HepG2 (cell line): Measurements from ENCODE around the gene DMXL1. TPM values are rescaled to one million over a fixed set of nuclear protein-coding genes. Genes with fewer than 3 reads are reported as not detected.
"Not testable (repeated sequence)": the region's sequence is repeated elsewhere in the genome, so short reads cannot be mapped to it uniquely, and the experiment has no call there.

Source experiments
- ATAC-seq: fragments of 200-7000 bp; cut with Tn5 transposase; 3 replicates; pipeline ENCODE4 v1.9.1; 2020; ENCODE audit warnings: mild to moderate bottlenecking, moderate library complexity
- BruUV-seq: library from RNA; stranded (reverse); fragments of 400-500 nt; replicated peaks from 2 replicates; lab custom pipeline; 2021; lab: Mats Ljungman, UMichigan
- CTCF ChIA-PET: fragments of 300-600 bp; formaldehyde crosslinking; extraction: SDS; loops from one replicate; lab custom pipeline; 2021; ENCODE audit warnings: low total read pairs, inconsistent platforms, low intra/inter-chr PET ratio; lab: Yijun Ruan, JAX
- POLR2A ChIA-PET: fragments of 350-600 bp; sonication (Branson Sonifier 250); formaldehyde crosslinking; loops from one replicate; lab custom pipeline; 2020; ENCODE audit warnings: antibody characterized with exemption, inconsistent platforms; lab: Yijun Ruan, JAX
- DNase-seq: peaks from one replicate; pipeline ENCODE4 v3.0.0-alpha.2; 2015; ENCODE audit warnings: low spot score
- FAIRE-seq: peaks from 3 replicates; lab custom pipeline; 2011; peaks lifted over from hg19 to GRCh38; lab: Jason Lieb, UNC
- H2AFZ ChIP-seq: one replicate; pipeline ENCODE4 v1.6.1; 2011; ENCODE audit warnings: low read length, inconsistent platforms
- H3K27ac ChIP-seq: fragments of 300-600 bp; 3 replicates; pipeline ENCODE4 v1.8.0; 2011; ENCODE audit warnings: mixed run types, mild to moderate bottlenecking, mixed read lengths, low read length, inconsistent platforms; ENCODE audit not compliant: insufficient read depth; ENCODE audit errors: extremely low read length
- H3K27me3 ChIP-seq, 2 experiments: fragments of 200-600 bp in 1 of 2; 2 replicates in 1 of 2; 3 replicates in 1 of 2; pipeline versions ENCODE4 v1.6.0 to v1.8.0; 2011; ENCODE audit warnings: low read length in 2 of 2, mild to moderate bottlenecking in 2 of 2, moderate library complexity in 2 of 2, inconsistent platforms in 1 of 2; ENCODE audit not compliant: insufficient read depth in 2 of 2, control insufficient read depth in 1 of 2
- H3K36me3 ChIP-seq, 2 experiments: fragments of 200-600 bp in 1 of 2; replicated peaks in 1 of 2; 2 replicates in 1 of 2; 3 replicates in 1 of 2; pipeline versions ENCODE4 v1.5.1 to v1.8.0; 2011; ENCODE audit warnings: low read length in 2 of 2, inconsistent platforms in 1 of 2; ENCODE audit not compliant: insufficient read depth in 2 of 2, control insufficient read depth in 1 of 2
- H3K4me1 ChIP-seq: 2 replicates; pipeline ENCODE4 v1.5.1; 2012; ENCODE audit warnings: low read length, inconsistent platforms; ENCODE audit not compliant: insufficient read depth
- H3K4me2 ChIP-seq: 2 replicates; pipeline ENCODE4 v1.6.0; 2011; ENCODE audit warnings: low read depth, low read length, inconsistent platforms
- H3K4me3 ChIP-seq, 3 experiments: fragments of 200-600 bp in 1 of 3; sonication (generic), shearing (Covaris generic) in 1 of 3; replicated peaks in 1 of 3; 2 replicates each; pipeline ENCODE4 v1.5.1; 2011 to 2016; ENCODE audit warnings: low read length in 3 of 3, inconsistent platforms in 2 of 3, low read depth in 2 of 3, mild to moderate bottlenecking in 2 of 3, control low read depth in 1 of 3, mixed read lengths in 1 of 3; ENCODE audit not compliant: insufficient read depth in 1 of 3
- H3K79me2 ChIP-seq: one replicate; pipeline ENCODE4 v1.6.1; 2011; ENCODE audit warnings: low read length, inconsistent platforms; ENCODE audit not compliant: insufficient read depth
- H3K9ac ChIP-seq: 2 replicates; pipeline ENCODE4 v1.6.0; 2011; ENCODE audit warnings: mild to moderate bottlenecking, low read depth, low read length, inconsistent platforms; ENCODE audit not compliant: insufficient read depth
- H3K9me3 ChIP-seq: 2 replicates; pipeline ENCODE4 v1.5.1; 2012; ENCODE audit warnings: mild to moderate bottlenecking, low read length
- H4K20me1 ChIP-seq: 2 replicates; pipeline ENCODE4 v1.6.0; 2011; ENCODE audit warnings: inconsistent platforms, mild to moderate bottlenecking, low read length, moderate library complexity; ENCODE audit not compliant: insufficient read depth
- ARNTL ChIP-seq: sonication (generic); formaldehyde crosslinking; IDR thresholded peaks from 2 replicates; pipeline ENCODE4 v1.4.0; 2020; ENCODE audit warnings: mild to moderate bottlenecking, missing genetic modification reagents
- RXRB ChIP-seq: IDR thresholded peaks from 2 replicates; pipeline ENCODE4 v1.6.1; 2016; ENCODE audit warnings: borderline replicate concordance, missing genetic modification reagents, missing compliant biosample characterization
- SP5 ChIP-seq: IDR thresholded peaks from 2 replicates; pipeline ENCODE4 v1.6.1; 2016; ENCODE audit warnings: low read depth, borderline replicate concordance
- THYN1 ChIP-seq: sonication (generic); formaldehyde crosslinking; IDR thresholded peaks from 2 replicates; pipeline ENCODE4 v1.8.1; 2023; ENCODE audit warnings: low read depth, mild to moderate bottlenecking, moderate library complexity, missing genetic modification reagents, borderline replicate concordance
- WGBS: methylation state at CpG from one replicate; pipeline ENCODE4 v1.1.6; 2017; ENCODE audit warnings: low lambda C conversion rate; 5-methylcytosine and 5-hydroxymethylcytosine counted together
- in situ Hi-C: cut with HindIII; loops from 2 replicates; pipeline ENCODE4 v1.10.0; 2017; ENCODE audit warnings: low pct_unique_long_range_greater_than_20kb; ENCODE audit not compliant: extremely low pct_ligation_motif_present
- intact Hi-C: fragments of 100-400 bp; cut with micrococcal nuclease; formaldehyde crosslinking; loops from one replicate; pipeline ENCODE4 v1.10.0; 2022; ENCODE audit not compliant: unreplicated experiment
- polyA plus RNA-seq, 8 experiments: library from polyadenylated mRNA; depleted of rRNA in 3 of 8; stranded (reverse) in 7 of 8; unstranded in 1 of 8; fragments of >200 nt; fragmentation: Illumina TruSeq in 4 of 8; extraction: Trizol in 4 of 8; gene quantifications; 2 replicates each; pipeline versions ENCODE4 v1.2.1 to v1.2.3, GENCODE V29; 2011 to 2016; ENCODE audit warnings: low read depth in 4 of 8, missing spikeins in 1 of 8, mixed read lengths in 1 of 8; ENCODE audit not compliant: insufficient read depth in 1 of 8
- total RNA-seq, 5 experiments: library from RNA; depleted of rRNA; stranded (reverse); fragments of >200 nt; fragmentation: Illumina TruSeq; extraction: Trizol; gene quantifications; 2 replicates each; pipeline ENCODE4 v1.2.3, GENCODE V29; 2016; ENCODE audit warnings: low read depth in 1 of 5
- TF ChIP-seq, protein P1 (sequence below): sonication (generic); formaldehyde crosslinking; IDR thresholded peaks from 2 replicates; pipeline ENCODE4 v1.5.0; 2020; ENCODE audit warnings: mild to moderate bottlenecking, missing genetic modification reagents
- TF ChIP-seq, protein P2 (sequence below): sonication (generic); formaldehyde crosslinking; IDR thresholded peaks from 2 replicates; pipeline ENCODE4 v1.5.0; 2020; ENCODE audit warnings: missing genetic modification reagents
- TF ChIP-seq, protein P3 (sequence below): sonication (generic); formaldehyde crosslinking; IDR thresholded peaks from 2 replicates; pipeline ENCODE4 v1.4.0; 2020; ENCODE audit warnings: missing genetic modification reagents

Gene DMXL1
- total and polyA plus RNA-seq, 2 of the 13 experiments (the other 11 are each of a cell fraction or from before 2014, with no cell fraction given) = 6.9 to 18.6 TPM

DNA sequence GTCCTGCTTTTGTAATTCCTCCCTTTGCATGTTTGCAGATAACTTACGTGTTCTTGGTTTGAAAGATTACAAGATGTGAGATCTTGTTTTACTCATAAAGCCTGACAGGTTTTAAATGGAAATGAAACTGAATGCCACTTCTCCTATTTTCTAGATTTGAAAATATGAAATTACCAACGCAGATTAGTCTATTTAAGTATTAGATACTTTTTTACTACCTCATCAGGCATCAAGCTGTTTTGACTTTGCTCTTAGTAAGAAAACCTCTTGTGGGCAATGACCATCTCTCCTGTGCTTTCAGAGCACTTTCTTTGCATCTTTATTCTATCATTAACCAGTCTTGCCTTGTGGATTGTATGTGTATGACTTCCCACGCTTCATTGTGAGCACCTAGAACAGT, 3.5 kb downstream of the DMXL1 start:
- FAIRE-seq = no peak
- POLR2A ChIA-PET = no interaction called here
- 98% methylated on average over 3 of the region's 3 CpGs for WGBS
- H4K20me1 ChIP-seq = no peaks in the 10 kb centered on the region
- intact Hi-C loops (loop anchor here (5.0 kb wide), 1 partner anchor 338 kb away; no protein-coding TSS in a partner anchor), in situ Hi-C loops (no loop called here)
- no peak overlapping the region for H3K27ac ChIP-seq
- H3K4me2 ChIP-seq = no peak overlapping the region
- no peak overlapping the region for H3K4me3 ChIP-seq
- TF ChIP-seq SP5 = no peak
- TF ChIP-seq RXRB = no peak
- TF ChIP-seq, protein P1, sequence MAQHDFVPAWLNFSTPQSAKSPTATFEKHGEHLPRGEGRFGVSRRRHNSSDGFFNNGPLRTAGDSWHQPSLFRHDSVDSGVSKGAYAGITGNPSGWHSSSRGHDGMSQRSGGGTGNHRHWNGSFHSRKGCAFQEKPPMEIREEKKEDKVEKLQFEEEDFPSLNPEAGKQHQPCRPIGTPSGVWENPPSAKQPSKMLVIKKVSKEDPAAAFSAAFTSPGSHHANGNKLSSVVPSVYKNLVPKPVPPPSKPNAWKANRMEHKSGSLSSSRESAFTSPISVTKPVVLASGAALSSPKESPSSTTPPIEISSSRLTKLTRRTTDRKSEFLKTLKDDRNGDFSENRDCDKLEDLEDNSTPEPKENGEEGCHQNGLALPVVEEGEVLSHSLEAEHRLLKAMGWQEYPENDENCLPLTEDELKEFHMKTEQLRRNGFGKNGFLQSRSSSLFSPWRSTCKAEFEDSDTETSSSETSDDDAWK (CRISPR knock-in tag) = no peak
- TF ChIP-seq, protein P2, sequence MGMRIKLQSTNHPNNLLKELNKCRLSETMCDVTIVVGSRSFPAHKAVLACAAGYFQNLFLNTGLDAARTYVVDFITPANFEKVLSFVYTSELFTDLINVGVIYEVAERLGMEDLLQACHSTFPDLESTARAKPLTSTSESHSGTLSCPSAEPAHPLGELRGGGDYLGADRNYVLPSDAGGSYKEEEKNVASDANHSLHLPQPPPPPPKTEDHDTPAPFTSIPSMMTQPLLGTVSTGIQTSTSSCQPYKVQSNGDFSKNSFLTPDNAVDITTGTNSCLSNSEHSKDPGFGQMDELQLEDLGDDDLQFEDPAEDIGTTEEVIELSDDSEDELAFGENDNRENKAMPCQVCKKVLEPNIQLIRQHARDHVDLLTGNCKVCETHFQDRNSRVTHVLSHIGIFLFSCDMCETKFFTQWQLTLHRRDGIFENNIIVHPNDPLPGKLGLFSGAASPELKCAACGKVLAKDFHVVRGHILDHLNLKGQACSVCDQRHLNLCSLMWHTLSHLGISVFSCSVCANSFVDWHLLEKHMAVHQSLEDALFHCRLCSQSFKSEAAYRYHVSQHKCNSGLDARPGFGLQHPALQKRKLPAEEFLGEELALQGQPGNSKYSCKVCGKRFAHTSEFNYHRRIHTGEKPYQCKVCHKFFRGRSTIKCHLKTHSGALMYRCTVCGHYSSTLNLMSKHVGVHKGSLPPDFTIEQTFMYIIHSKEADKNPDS (CRISPR knock-in tag) = no peak
- no peak for TF ChIP-seq THYN1
- TF ChIP-seq, protein P3, sequence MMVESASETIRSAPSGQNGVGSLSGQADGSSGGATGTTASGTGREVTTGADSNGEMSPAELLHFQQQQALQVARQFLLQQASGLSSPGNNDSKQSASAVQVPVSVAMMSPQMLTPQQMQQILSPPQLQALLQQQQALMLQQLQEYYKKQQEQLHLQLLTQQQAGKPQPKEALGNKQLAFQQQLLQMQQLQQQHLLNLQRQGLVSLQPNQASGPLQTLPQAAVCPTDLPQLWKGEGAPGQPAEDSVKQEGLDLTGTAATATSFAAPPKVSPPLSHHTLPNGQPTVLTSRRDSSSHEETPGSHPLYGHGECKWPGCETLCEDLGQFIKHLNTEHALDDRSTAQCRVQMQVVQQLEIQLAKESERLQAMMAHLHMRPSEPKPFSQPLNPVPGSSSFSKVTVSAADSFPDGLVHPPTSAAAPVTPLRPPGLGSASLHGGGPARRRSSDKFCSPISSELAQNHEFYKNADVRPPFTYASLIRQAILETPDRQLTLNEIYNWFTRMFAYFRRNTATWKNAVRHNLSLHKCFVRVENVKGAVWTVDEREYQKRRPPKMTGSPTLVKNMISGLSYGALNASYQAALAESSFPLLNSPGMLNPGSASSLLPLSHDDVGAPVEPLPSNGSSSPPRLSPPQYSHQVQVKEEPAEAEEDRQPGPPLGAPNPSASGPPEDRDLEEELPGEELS (CRISPR knock-in tag) = no peak
- no peak for TF ChIP-seq ARNTL
- H3K36me3 ChIP-seq = no peaks in the 10 kb centered on the region
- no peak for DNase-seq
- H2AFZ ChIP-seq = no peak overlapping the region
- no TSS peak for BruUV-seq
- no peak overlapping the region for H3K9ac ChIP-seq
- no peak for ATAC-seq
- CTCF ChIA-PET = no interaction called here
- H3K79me2 ChIP-seq = peaks cover 51% of the 10 kb centered on the region
- peaks cover 38% of the 10 kb centered on the region for H3K4me1 ChIP-seq
- no peaks in the 10 kb centered on the region for H3K9me3 ChIP-seq
- no peaks in the 10 kb centered on the region; a peak in 1 of 5 replicates for H3K27me3 ChIP-seq

DNA sequence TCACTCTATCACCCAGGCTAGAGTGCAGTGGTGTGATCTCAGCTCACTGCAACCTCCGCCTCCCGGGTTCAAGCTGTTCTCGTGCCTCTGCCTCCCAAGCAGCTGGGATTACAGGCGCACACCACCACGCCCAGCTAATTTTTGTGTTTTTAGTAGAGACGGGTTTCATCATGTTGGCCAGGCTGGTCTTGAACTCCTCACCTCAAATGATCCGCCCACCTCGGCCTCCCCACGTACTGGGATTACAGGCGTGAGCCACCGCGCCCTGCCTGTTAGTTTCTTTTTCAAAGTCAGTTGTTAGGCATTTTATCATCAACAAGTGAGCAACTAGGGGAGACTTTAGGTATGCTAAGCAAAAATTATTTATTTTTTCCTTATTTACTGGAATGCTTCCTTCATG, 4.4 kb downstream of the DMXL1 start:
- POLR2A ChIA-PET, H3K9ac ChIP-seq, H3K27ac ChIP-seq, ATAC-seq, intact Hi-C loops, H3K36me3 ChIP-seq, H3K9me3 ChIP-seq, H2AFZ ChIP-seq, H3K27me3 ChIP-seq, in situ Hi-C loops, H3K4me2 ChIP-seq, H4K20me1 ChIP-seq, FAIRE-seq, BruUV-seq, DNase-seq, H3K4me3 ChIP-seq, CTCF ChIA-PET: not testable (repeated sequence)
- Histone ChIP-seq H3K79me2 (peaks cover 51% of the 10 kb centered on the region), H3K4me1 (peaks cover 33% of the 10 kb centered on the region)
- WGBS = 96% methylated on average over 12 of the region's 12 CpGs
